A549 (cell line): ENCODE measurements around the gene RIPOR2. TPM values are rescaled to one million over a fixed set of nuclear protein-coding genes. Genes with fewer than 3 reads are reported as not detected.

Source experiments
- ATAC-seq, 2 experiments: fragments of 200-7000 bp in 1 of 2; fragments of >200 bp in 1 of 2; cut with Nextera tagmentation in 1 of 2; cut with Tn5 transposase in 1 of 2; 3 replicates each; pipeline versions ENCODE4 v1.8.0 to v1.9.1; 2018 to 2020; ENCODE audit warnings: mild to moderate bottlenecking in 1 of 2, moderate library complexity in 1 of 2
- CTCF ChIA-PET: fragments of 300-600 bp; sonication (Branson Sonifier 250); formaldehyde crosslinking; extraction: SDS; loops from one replicate; lab custom pipeline; 2021; ENCODE audit warnings: antibody characterized with exemption, inconsistent platforms; lab: Yijun Ruan, JAX
- POLR2A ChIA-PET: fragments of 350-600 bp; formaldehyde crosslinking; extraction: SDS; loops from one replicate; lab custom pipeline; 2021; ENCODE audit warnings: antibody characterized with exemption, inconsistent platforms; lab: Yijun Ruan, JAX
- DNase-seq, 2 experiments: peaks; one replicate each; pipeline versions ENCODE4 v3.0.0 to v3.0.0-alpha.2; 2011 to 2016; ENCODE audit warnings: low read depth in 1 of 2, low spot score in 1 of 2
- FAIRE-seq: peaks from 2 replicates; lab custom pipeline; 2011; peaks lifted over from hg19 to GRCh38; lab: Jason Lieb, UNC
- H3K27ac ChIP-seq, 2 experiments: fragments of >200 bp; sonication (Bioruptor Twin); formaldehyde crosslinking; 3 replicates each; pipeline ENCODE4 v1.5.1; 2016 to 2017
- H3K4me1 ChIP-seq: fragments of >200 bp; sonication (Bioruptor Twin); formaldehyde crosslinking; 3 replicates; pipeline ENCODE4 v1.6.1; 2016
- H3K4me2 ChIP-seq: fragments of >200 bp; sonication (Bioruptor Twin); formaldehyde crosslinking; 3 replicates; pipeline ENCODE4 v1.6.1; 2016
- H3K4me3 ChIP-seq: fragments of >200 bp; sonication (Bioruptor Twin); formaldehyde crosslinking; 3 replicates; pipeline ENCODE4 v1.5.1; 2016
- H3K9me3 ChIP-seq: fragments of >200 bp; sonication (Bioruptor Twin); formaldehyde crosslinking; 3 replicates; pipeline ENCODE4 v1.6.1; 2016
- BCL3 ChIP-seq: fragments of >200 bp; sonication (Bioruptor Twin); formaldehyde crosslinking; IDR thresholded peaks from 3 replicates; pipeline ENCODE4 v1.6.1; 2016
- CBX8 ChIP-seq: fragments of 200-600 bp; sonication (generic); IDR thresholded peaks from 2 replicates; pipeline ENCODE4 v1.6.1; 2016
- CEBPB ChIP-seq, 2 experiments: fragments of >200 bp in 1 of 2; sonication (Bioruptor Twin) in 1 of 2; formaldehyde crosslinking in 1 of 2; IDR thresholded peaks; 2 replicates each; pipeline ENCODE4 v1.6.1; 2012 to 2016
- CTCF ChIP-seq: fragments of >200 bp; sonication (Bioruptor Twin); formaldehyde crosslinking; IDR thresholded peaks from 3 replicates; pipeline ENCODE4 v1.5.1; 2016
- EHMT2 ChIP-seq: fragments of 200-600 bp; sonication (generic); IDR thresholded peaks from 2 replicates; pipeline ENCODE4 v1.6.1; 2016; ENCODE audit warnings: antibody characterized with exemption, low read depth, mild to moderate bottlenecking, moderate library complexity
- ESRRA ChIP-seq: fragments of 150-350 bp; IDR thresholded peaks from 2 replicates; pipeline ENCODE4 v1.6.1; 2014; ENCODE audit warnings: mild to moderate bottlenecking, low read length, borderline replicate concordance
- HEYL ChIP-seq: fragments of 250-450 bp; sonication (Bioruptor Pico); IDR thresholded peaks from 2 replicates; pipeline ENCODE4 v1.8.0; 2021; ENCODE audit warnings: mild to moderate bottlenecking, moderate library complexity
- HOXB13 ChIP-seq: fragments of 250-450 bp; sonication (Bioruptor Pico); IDR thresholded peaks from 2 replicates; pipeline ENCODE4 v1.5.0; 2020; ENCODE audit warnings: low read depth, mild to moderate bottlenecking, moderate library complexity
- HOXB5 ChIP-seq: fragments of 250-450 bp; sonication (Bioruptor Pico); IDR thresholded peaks from 2 replicates; pipeline ENCODE4 v1.5.0; 2020; ENCODE audit warnings: mild to moderate bottlenecking, moderate library complexity
- KDM1A ChIP-seq: fragments of 200-600 bp; sonication (generic); IDR thresholded peaks from 2 replicates; pipeline ENCODE4 v1.6.1; 2016; ENCODE audit warnings: low read depth, mild to moderate bottlenecking
- MAZ ChIP-seq: fragments of 150-350 bp; IDR thresholded peaks from 2 replicates; pipeline ENCODE4 v1.6.1; 2014; ENCODE audit warnings: antibody characterized with exemption, low read depth, low read length, borderline replicate concordance
- MYC ChIP-seq: IDR thresholded peaks from 2 replicates; pipeline ENCODE4 v1.6.1; 2012; ENCODE audit warnings: mild to moderate bottlenecking, inconsistent platforms, low read length, improper control_type of control experiment, borderline replicate concordance
- NFE2L2 ChIP-seq: fragments of 150-350 bp; conservative IDR thresholded peaks from 2 replicates; pipeline ENCODE4 v1.6.1; 2014; ENCODE audit warnings: low read length
- NR3C1 ChIP-seq: fragments of >200 bp; sonication (Bioruptor Twin); formaldehyde crosslinking; IDR thresholded peaks from 3 replicates; pipeline ENCODE4 v1.6.1; 2017
- PBX3 ChIP-seq: IDR thresholded peaks from 2 replicates; pipeline ENCODE4 v1.6.1; 2012
- PHF8 ChIP-seq: fragments of 200-600 bp; sonication (generic); IDR thresholded peaks from 2 replicates; pipeline ENCODE4 v1.6.1; 2016; ENCODE audit warnings: low read depth, mild to moderate bottlenecking, antibody characterized with exemption, moderate library complexity, borderline replicate concordance
- RAD21 ChIP-seq, 2 experiments: fragments of >200 bp in 1 of 2; sonication (Bioruptor Twin) in 1 of 2; formaldehyde crosslinking in 1 of 2; IDR thresholded peaks in 1 of 2; conservative IDR thresholded peaks in 1 of 2; 2 replicates in 1 of 2; 3 replicates in 1 of 2; pipeline ENCODE4 v1.6.1; 2012 to 2018; ENCODE audit warnings: inconsistent platforms in 1 of 2
- SREBF2 ChIP-seq: fragments of 450-650 bp; IDR thresholded peaks from 2 replicates; pipeline ENCODE4 v1.6.1; 2014; ENCODE audit warnings: mild to moderate bottlenecking, moderate library complexity
- WGBS: methylation state at CpG from one replicate; pipeline ENCODE4 v1.1.6; 2017; ENCODE audit errors: missing lambda C conversion rate; 5-methylcytosine and 5-hydroxymethylcytosine counted together
- polyA plus RNA-seq, 4 experiments: library from polyadenylated mRNA; depleted of rRNA in 3 of 4; stranded (reverse); fragments of >200 nt; fragmentation: RNase III in 1 of 4; extraction: RNeasy Plus Mini Kit Qiagen cat#74134 plus additional on column Dnase treatment in 1 of 4; gene quantifications; 2 replicates in 3 of 4; 3 replicates in 1 of 4; pipeline ENCODE4 v1.2.3, GENCODE V29; 2011 to 2017
- TF ChIP-seq, protein P1 (sequence below): fragments of 250-450 bp; sonication (Bioruptor Pico); IDR thresholded peaks from 2 replicates; pipeline ENCODE4 v1.5.0; 2020; ENCODE audit warnings: low read depth, mild to moderate bottlenecking, moderate library complexity
- TF ChIP-seq, protein P2 (sequence below): fragments of 450-650 bp; IDR thresholded peaks from 2 replicates; pipeline ENCODE4 v1.6.1; 2014; ENCODE audit warnings: antibody characterized with exemption
- TF ChIP-seq, protein P3 (sequence below): fragments of 200-600 bp; sonication (generic); IDR thresholded peaks from 2 replicates; pipeline ENCODE4 v1.6.1; 2016; ENCODE audit warnings: antibody characterized with exemption, mild to moderate bottlenecking, moderate library complexity

Gene RIPOR2
- polyA plus RNA-seq, 2 of the 4 experiments (the other 2 are of a cell fraction) = 0.01 TPM; not detected in 1

GRCh38 chr6:24829657-24830056 is 106.1 kb downstream of the RIPOR2 start:
- H3K4me3 ChIP-seq = no peak overlapping the region
- H3K27ac ChIP-seq = no peak overlapping the region
- H3K4me1 ChIP-seq = no peaks in the 10 kb centered on the region; the same call in 2 of the 3 replicates
- FAIRE-seq (no peak), DNase-seq (no peak), ATAC-seq (no peak)
- no peak for TF ChIP-seq KDM1A
- no peak for TF ChIP-seq CTCF
- TF ChIP-seq CEBPB (IDR thresholded peaks at IDR 0.05) = no peak
- TF ChIP-seq, protein P1, sequence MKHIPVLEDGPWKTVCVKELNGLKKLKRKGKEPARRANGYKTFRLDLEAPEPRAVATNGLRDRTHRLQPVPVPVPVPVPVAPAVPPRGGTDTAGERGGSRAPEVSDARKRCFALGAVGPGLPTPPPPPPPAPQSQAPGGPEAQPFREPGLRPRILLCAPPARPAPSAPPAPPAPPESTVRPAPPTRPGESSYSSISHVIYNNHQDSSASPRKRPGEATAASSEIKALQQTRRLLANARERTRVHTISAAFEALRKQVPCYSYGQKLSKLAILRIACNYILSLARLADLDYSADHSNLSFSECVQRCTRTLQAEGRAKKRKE (CRISPR knock-in tag) = no peak
- TF ChIP-seq HOXB5 (CRISPR knock-in tag) = no peak
- TF ChIP-seq MYC = no peak
- no peak for TF ChIP-seq NFE2L2
- TF ChIP-seq PHF8 = no peak
- no peak for TF ChIP-seq SREBF2
- TF ChIP-seq, protein P2, sequence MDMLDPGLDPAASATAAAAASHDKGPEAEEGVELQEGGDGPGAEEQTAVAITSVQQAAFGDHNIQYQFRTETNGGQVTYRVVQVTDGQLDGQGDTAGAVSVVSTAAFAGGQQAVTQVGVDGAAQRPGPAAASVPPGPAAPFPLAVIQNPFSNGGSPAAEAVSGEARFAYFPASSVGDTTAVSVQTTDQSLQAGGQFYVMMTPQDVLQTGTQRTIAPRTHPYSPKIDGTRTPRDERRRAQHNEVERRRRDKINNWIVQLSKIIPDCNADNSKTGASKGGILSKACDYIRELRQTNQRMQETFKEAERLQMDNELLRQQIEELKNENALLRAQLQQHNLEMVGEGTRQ = no peak
- TF ChIP-seq, protein P3, sequence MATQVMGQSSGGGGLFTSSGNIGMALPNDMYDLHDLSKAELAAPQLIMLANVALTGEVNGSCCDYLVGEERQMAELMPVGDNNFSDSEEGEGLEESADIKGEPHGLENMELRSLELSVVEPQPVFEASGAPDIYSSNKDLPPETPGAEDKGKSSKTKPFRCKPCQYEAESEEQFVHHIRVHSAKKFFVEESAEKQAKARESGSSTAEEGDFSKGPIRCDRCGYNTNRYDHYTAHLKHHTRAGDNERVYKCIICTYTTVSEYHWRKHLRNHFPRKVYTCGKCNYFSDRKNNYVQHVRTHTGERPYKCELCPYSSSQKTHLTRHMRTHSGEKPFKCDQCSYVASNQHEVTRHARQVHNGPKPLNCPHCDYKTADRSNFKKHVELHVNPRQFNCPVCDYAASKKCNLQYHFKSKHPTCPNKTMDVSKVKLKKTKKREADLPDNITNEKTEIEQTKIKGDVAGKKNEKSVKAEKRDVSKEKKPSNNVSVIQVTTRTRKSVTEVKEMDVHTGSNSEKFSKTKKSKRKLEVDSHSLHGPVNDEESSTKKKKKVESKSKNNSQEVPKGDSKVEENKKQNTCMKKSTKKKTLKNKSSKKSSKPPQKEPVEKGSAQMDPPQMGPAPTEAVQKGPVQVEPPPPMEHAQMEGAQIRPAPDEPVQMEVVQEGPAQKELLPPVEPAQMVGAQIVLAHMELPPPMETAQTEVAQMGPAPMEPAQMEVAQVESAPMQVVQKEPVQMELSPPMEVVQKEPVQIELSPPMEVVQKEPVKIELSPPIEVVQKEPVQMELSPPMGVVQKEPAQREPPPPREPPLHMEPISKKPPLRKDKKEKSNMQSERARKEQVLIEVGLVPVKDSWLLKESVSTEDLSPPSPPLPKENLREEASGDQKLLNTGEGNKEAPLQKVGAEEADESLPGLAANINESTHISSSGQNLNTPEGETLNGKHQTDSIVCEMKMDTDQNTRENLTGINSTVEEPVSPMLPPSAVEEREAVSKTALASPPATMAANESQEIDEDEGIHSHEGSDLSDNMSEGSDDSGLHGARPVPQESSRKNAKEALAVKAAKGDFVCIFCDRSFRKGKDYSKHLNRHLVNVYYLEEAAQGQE = no peak
- no peak for TF ChIP-seq BCL3
- TF ChIP-seq MAZ = no peak
- TF ChIP-seq CBX8 = no peak
- no peak for TF ChIP-seq HOXB13 (CRISPR knock-in tag)
- no peak overlapping the region for H3K4me2 ChIP-seq
- POLR2A ChIA-PET = no interaction called here
- CTCF ChIA-PET = interaction anchor here (1.0 kb wide), 1 partner anchor 9 kb away, joined by 3 read pairs; no protein-coding TSS in a partner anchor
- WGBS = 66% methylated on average over 3 of the region's 3 CpGs
- H3K9me3 ChIP-seq = no peaks in the 10 kb centered on the region

DNA sequence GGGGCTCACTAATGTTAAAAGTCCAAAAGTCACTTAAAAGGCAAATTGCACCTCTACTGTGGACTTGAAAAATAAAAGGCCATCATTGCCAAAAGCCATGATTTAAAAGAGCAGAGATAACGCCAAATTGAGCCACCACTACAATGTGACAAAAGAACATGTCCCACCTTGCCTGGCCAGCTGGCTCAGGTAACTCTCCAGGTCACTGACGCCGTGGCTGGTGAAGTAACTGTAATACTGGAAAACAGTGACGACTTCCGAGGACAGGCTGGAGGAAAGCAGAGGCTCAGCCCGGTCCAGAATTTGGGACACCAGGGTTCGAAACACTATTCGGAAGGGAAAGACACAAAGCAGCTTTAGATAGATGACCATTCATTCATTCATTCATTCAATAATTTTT is 107.8 kb downstream of the RIPOR2 start:
- CTCF ChIA-PET = interaction anchor here (1.3 kb wide), 1 partner anchor 28 kb away, joined by 4 read pairs; no protein-coding TSS in a partner anchor
- DNase-seq (no peak), FAIRE-seq (no peak), ATAC-seq (no peak)
- Histone ChIP-seq H3K4me3 (no peak overlapping the region), H3K27ac (no peak overlapping the region), H3K4me2 (no peak overlapping the region), H3K4me1 (no peaks in the 10 kb centered on the region; the same call in 2 of the 3 replicates), H3K9me3 (no peaks in the 10 kb centered on the region)
- POLR2A ChIA-PET = no interaction called here
- TF ChIP-seq EHMT2 (no peak), HEYL (CRISPR knock-in tag) (no peak), ESRRA (no peak), PBX3 (no peak), MYC (no peak), RAD21 (conservative IDR thresholded peaks at IDR 0.05 in 1 of 2, IDR thresholded peaks at IDR 0.05 in 1 of 2) (no peak), NR3C1 (no peak)
- 75% methylated on average over 8 of the region's 8 CpGs for WGBS
